Measurements from ENCODE around the gene RRP7A.
"Not testable (repeated sequence)": the region's sequence is repeated elsewhere in the genome, so short reads cannot be mapped to it uniquely, and the experiment has no call there.

RRP7A gene

GRCh38 chr22:42536166-42536565, 16.6 kb upstream of the RRP7A start:
- no peak for DNase-seq (ENCODE audit: low read depth in 2 of 2)

GRCh38 chr22:42535082-42535731, 15.6 kb upstream of the RRP7A start:
- not testable (repeated sequence) for DNase-seq (ENCODE audit: low read depth in 2 of 2)

GRCh38 chr22:42533638-42533977, 14.0 kb upstream of the RRP7A start:
- no peak for DNase-seq (ENCODE audit: low read depth in 2 of 2)

GRCh38 chr22:42531401-42532084, 11.9 kb upstream of the RRP7A start:
- DNase-seq (ENCODE audit: low read depth in 2 of 2) = not testable (repeated sequence)

- DNase-seq (ENCODE audit: low read depth in 2 of 2) = not testable (repeated sequence)
Measured at GRCh38 chr22:42529435-42529834, 9.8 kb upstream of the RRP7A start.

GRCh38 chr22:42528591-42529307, 9.2 kb upstream of the RRP7A start:
- no peak for DNase-seq (ENCODE audit: low read depth in 2 of 2)

- DNase-seq (ENCODE audit: low read depth in 2 of 2) = no peak
Measured at GRCh38 chr22:42522546-42522945, 3.0 kb upstream of the RRP7A start.

GRCh38 chr22:42521228-42521546, 1.6 kb upstream of the RRP7A start:
- no peak for DNase-seq (ENCODE audit: low read depth in 2 of 2)

GRCh38 chr22:42518638-42519524, 715 bp downstream of the RRP7A start:
- DNase-seq (ENCODE audit: low read depth in 2 of 2) = not testable (repeated sequence)

GRCh38 chr22:42517103-42517502, 2.5 kb downstream of the RRP7A start:
- not testable (repeated sequence) for DNase-seq (ENCODE audit: low read depth in 2 of 2)

GRCh38 chr22:42515896-42516295, 3.7 kb downstream of the RRP7A start:
- DNase-seq (ENCODE audit: low read depth in 2 of 2) = no peak

GRCh38 chr22:42515304-42515703, 4.3 kb downstream of the RRP7A start:
- not testable (repeated sequence) for DNase-seq (ENCODE audit: low read depth in 2 of 2)

GRCh38 chr22:42514331-42514730, 5.3 kb downstream of the RRP7A start:
- not testable (repeated sequence) for DNase-seq (ENCODE audit: low read depth in 2 of 2)

- not testable (repeated sequence) for DNase-seq (ENCODE audit: low read depth in 2 of 2)
Measured at GRCh38 chr22:42512273-42512990, 7.2 kb downstream of the RRP7A start.

- no peak for DNase-seq (ENCODE audit: low read depth in 2 of 2)
Measured at GRCh38 chr22:42511401-42511891, 8.2 kb downstream of the RRP7A start.

- no peak for DNase-seq (ENCODE audit: low read depth in 2 of 2)
Measured at GRCh38 chr22:42509548-42509947, 10.0 kb downstream of the RRP7A start.

GRCh38 chr22:42508975-42509364, 10.6 kb downstream of the RRP7A start:
- not testable (repeated sequence) for DNase-seq (ENCODE audit: low read depth in 2 of 2)

GRCh38 chr22:42508327-42508974, 11.1 kb downstream of the RRP7A start:
- not testable (repeated sequence) for DNase-seq (ENCODE audit: low read depth in 2 of 2)

GRCh38 chr22:42500836-42501179, 18.8 kb downstream of the RRP7A start:
- DNase-seq (ENCODE audit: low read depth in 2 of 2) = no peak

GRCh38 chr22:42500161-42500835, 19.3 kb downstream of the RRP7A start:
- DNase-seq (ENCODE audit: low read depth in 2 of 2) = peak; percentile 62 to 79

Data from stimulated activated CD8-positive, alpha-beta memory T cell treated with anti-CD3 and anti-CD28 coated beads, Interleukin-2, amount 100 ng/mL, for 48 hours (primary cell).